H9 (cell line): ENCODE measurements around the gene MMAA. TPM values are rescaled to one million over a fixed set of nuclear protein-coding genes. Genes with fewer than 3 reads are reported as not detected.

Experiments
- DNase-seq: peaks from one replicate; pipeline ENCODE4 v3.0.0-alpha.2; 2017
- H2AFZ ChIP-seq: one replicate; pipeline ENCODE4 v1.6.1; 2013; ENCODE audit warnings: mild to moderate bottlenecking, low read length, control low read depth, moderate library complexity
- H2AK5ac ChIP-seq: 2 replicates; pipeline ENCODE4 v1.6.1; 2013; ENCODE audit warnings: low read length, control low read depth, mixed read lengths; ENCODE audit not compliant: insufficient read length
- H2BK120ac ChIP-seq: one replicate; pipeline ENCODE4 v1.6.1; 2013; ENCODE audit warnings: low read depth, mild to moderate bottlenecking, low read length, control low read depth, inconsistent platforms; ENCODE audit not compliant: poor library complexity, severe bottlenecking
- H2BK12ac ChIP-seq: 2 replicates; pipeline ENCODE4 v1.6.1; 2013; ENCODE audit warnings: low read length, control low read depth, mixed read lengths, low read depth; ENCODE audit not compliant: insufficient read length
- H2BK15ac ChIP-seq: 2 replicates; pipeline ENCODE4 v1.6.1; 2013; ENCODE audit warnings: low read depth, low read length, control low read depth
- H2BK20ac ChIP-seq: one replicate; pipeline ENCODE4 v1.6.1; 2013; ENCODE audit warnings: low read depth, mild to moderate bottlenecking, low read length, control low read depth, inconsistent platforms; ENCODE audit not compliant: poor library complexity, severe bottlenecking
- H2BK5ac ChIP-seq: 2 replicates; pipeline ENCODE4 v1.6.1; 2013; ENCODE audit warnings: low read length, control low read depth, mixed read lengths; ENCODE audit not compliant: insufficient read length
- H3K14ac ChIP-seq: 2 replicates; pipeline ENCODE4 v1.6.1; 2013; ENCODE audit warnings: low read length, control low read depth; ENCODE audit not compliant: insufficient read depth
- H3K18ac ChIP-seq: 2 replicates; pipeline ENCODE4 v1.6.1; 2013; ENCODE audit warnings: low read depth, mild to moderate bottlenecking, mixed read lengths, low read length, control low read depth; ENCODE audit not compliant: insufficient read length
- H3K23ac ChIP-seq: 2 replicates; pipeline ENCODE4 v1.6.1; 2013; ENCODE audit warnings: low read length, control low read depth, mixed read lengths, low read depth; ENCODE audit not compliant: insufficient read length
- H3K23me2 ChIP-seq: 2 replicates; pipeline ENCODE4 v1.6.1; 2013; ENCODE audit warnings: low read depth, mild to moderate bottlenecking, mixed read lengths, low read length, control low read depth; ENCODE audit not compliant: insufficient read length, poor library complexity, severe bottlenecking
- H3K27ac ChIP-seq: 2 replicates; pipeline ENCODE4 v1.5.1; 2013; ENCODE audit warnings: low read length, control low read depth, mixed read lengths, low read depth; ENCODE audit not compliant: insufficient read length
- H3K27me3 ChIP-seq: 2 replicates; pipeline ENCODE4 v1.6.1; 2013; ENCODE audit warnings: low read length, control low read depth, inconsistent platforms; ENCODE audit not compliant: insufficient read depth
- H3K4ac ChIP-seq: 2 replicates; pipeline ENCODE4 v1.6.1; 2013; ENCODE audit warnings: low read depth, mild to moderate bottlenecking, control low read depth, inconsistent platforms, low read length, moderate library complexity
- H3K4me1 ChIP-seq: 2 replicates; pipeline ENCODE4 v1.6.1; 2013; ENCODE audit warnings: low read length, control low read depth, inconsistent platforms; ENCODE audit not compliant: insufficient read depth
- H3K4me2 ChIP-seq: 2 replicates; pipeline ENCODE4 v1.6.1; 2013; ENCODE audit warnings: low read length, control low read depth, mixed read lengths; ENCODE audit not compliant: insufficient read length, insufficient read depth
- H3K56ac ChIP-seq: 2 replicates; pipeline ENCODE4 v1.6.1; 2013; ENCODE audit warnings: low read depth, mild to moderate bottlenecking, mixed read lengths, low read length, control low read depth; ENCODE audit not compliant: insufficient read length
- H3K79me1 ChIP-seq: 2 replicates; pipeline ENCODE4 v1.6.1; 2013; ENCODE audit warnings: low read depth, mild to moderate bottlenecking, moderate library complexity, low read length, control low read depth, inconsistent platforms; ENCODE audit not compliant: insufficient read depth, poor library complexity, severe bottlenecking
- H3K79me2 ChIP-seq: 2 replicates; pipeline ENCODE4 v1.6.1; 2013; ENCODE audit warnings: low read length, control low read depth, inconsistent platforms; ENCODE audit not compliant: insufficient read depth
- H3K9ac ChIP-seq: 2 replicates; pipeline ENCODE4 v1.6.1; 2013; ENCODE audit warnings: low read length, control low read depth, mixed read lengths; ENCODE audit not compliant: insufficient read length; ENCODE audit errors: extremely low read depth
- H3K9me3 ChIP-seq: one replicate; pipeline ENCODE4 v1.6.1; 2013; ENCODE audit warnings: low read depth, low read length, inconsistent platforms; ENCODE audit not compliant: control insufficient read depth
- H3T11ph ChIP-seq: one replicate; pipeline ENCODE4 v1.6.1; 2013; ENCODE audit warnings: mild to moderate bottlenecking, low read length, control low read depth, inconsistent platforms
- H4K20me1 ChIP-seq: one replicate; pipeline ENCODE4 v1.6.1; 2013; ENCODE audit not compliant: control insufficient read depth, insufficient read length, insufficient read depth
- H4K5ac ChIP-seq: 2 replicates; pipeline ENCODE4 v1.6.1; 2013; ENCODE audit warnings: low read depth, mild to moderate bottlenecking, mixed read lengths, low read length, control low read depth; ENCODE audit not compliant: insufficient read length
- H4K8ac ChIP-seq: replicated peaks from 2 replicates; pipeline ENCODE4 v1.6.1; 2013; ENCODE audit warnings: low read length, control low read depth, mixed read lengths, low read depth; ENCODE audit not compliant: insufficient read length
- H4K91ac ChIP-seq: 2 replicates; pipeline ENCODE4 v1.6.1; 2013; ENCODE audit warnings: low read depth, mild to moderate bottlenecking, moderate library complexity, mixed read lengths, low read length, control low read depth; ENCODE audit not compliant: insufficient read length
- H3K27ac Mint-ChIP-seq, 3 experiments: 2 replicates in 2 of 3; 3 replicates in 1 of 3; pipeline ENCODE4 v1.8.0; 2020 to 2021; ENCODE audit warnings: mixed read lengths in 3 of 3, mild to moderate bottlenecking in 1 of 3, moderate library complexity in 1 of 3
- H3K27me3 Mint-ChIP-seq: 2 replicates; pipeline ENCODE4 v1.8.0; 2021; ENCODE audit warnings: low read depth, mild to moderate bottlenecking, moderate library complexity, mixed read lengths
- H3K36me3 Mint-ChIP-seq, 3 experiments: 2 replicates in 2 of 3; 3 replicates in 1 of 3; pipeline ENCODE4 v1.8.0; 2020 to 2021; ENCODE audit warnings: low read depth in 3 of 3, mixed read lengths in 3 of 3; ENCODE audit not compliant: insufficient read depth in 1 of 3
- H3K4me1 Mint-ChIP-seq, 2 experiments: 2 replicates each; pipeline ENCODE4 v1.8.0; 2020; ENCODE audit warnings: mixed read lengths in 2 of 2
- H3K4me3 Mint-ChIP-seq, 2 experiments: 2 replicates in 1 of 2; 3 replicates in 1 of 2; pipeline ENCODE4 v1.8.0; 2020 to 2021; ENCODE audit warnings: mild to moderate bottlenecking in 2 of 2, mixed read lengths in 2 of 2, moderate library complexity in 1 of 2
- H3K9me3 Mint-ChIP-seq, 2 experiments: 2 replicates in 1 of 2; 3 replicates in 1 of 2; pipeline ENCODE4 v1.8.0; 2020; ENCODE audit warnings: mild to moderate bottlenecking in 2 of 2, mixed read lengths in 2 of 2, moderate library complexity in 1 of 2
- WGBS: extraction: QIAGEN DNeasy Blood & Tissue Kit; methylation state at CpG from one replicate; pipeline ENCODE4 v1.1.7; 2013; ENCODE audit warnings: missing lambda C conversion rate, low lambda C conversion rate, mixed read lengths; ENCODE audit not compliant: insufficient read length; ENCODE audit errors: extremely low coverage; 5-methylcytosine and 5-hydroxymethylcytosine counted together
- total RNA-seq: library from RNA; stranded (reverse); gene quantifications from 2 replicates; pipeline ENCODE4 v1.2.1, GENCODE V29; 2021
- TF ChIP-seq, protein P1 (sequence below): fragments of 200-600 bp; sonication (generic); conservative IDR thresholded peaks from 3 replicates; pipeline ENCODE4 v1.8.0; 2021; ENCODE audit warnings: antibody characterized with exemption, mild to moderate bottlenecking

Gene MMAA
- total RNA-seq, 1 experiment from 2014 or later: 3.0 TPM

DNA sequence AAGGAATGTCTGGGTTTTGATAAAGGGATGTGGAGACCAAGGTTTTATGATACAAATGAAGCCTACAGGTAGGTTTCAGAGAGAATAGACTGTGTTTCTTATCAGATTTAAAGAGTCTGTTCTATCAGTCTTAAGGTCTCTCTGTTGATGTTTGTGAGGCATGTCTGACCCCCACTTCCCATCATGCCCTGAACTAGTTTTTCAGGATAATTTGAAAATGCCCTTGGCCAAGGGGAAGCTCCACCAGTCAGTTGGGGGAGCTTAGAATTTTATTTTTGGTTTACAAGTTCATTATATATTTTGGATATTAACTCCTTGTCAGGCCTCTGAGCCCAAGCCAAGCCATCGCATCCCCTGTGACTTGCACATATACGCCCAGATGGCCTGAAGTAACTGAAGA, 79.3 kb downstream of the MMAA start:
- no peak overlapping the region for H3K4me2 ChIP-seq
- no peak overlapping the region for H2BK15ac ChIP-seq
- H3K27me3 Mint-ChIP-seq: no peaks in the 10 kb centered on the region
- WGBS: no CpG with 5 or more reads among the region's 2 CpGs
- no peak overlapping the region for H4K91ac ChIP-seq
- H3K4ac ChIP-seq: no peak overlapping the region
- H2BK5ac ChIP-seq: no peak overlapping the region
- no peak overlapping the region for H4K8ac ChIP-seq
- no peak overlapping the region for H3T11ph ChIP-seq
- H4K20me1 ChIP-seq: no peaks in the 10 kb centered on the region
- H3K4me1 Mint-ChIP-seq: peaks cover 23 to 45% of the 10 kb centered on the region in 2 experiments
- no peak overlapping the region for H3K56ac ChIP-seq
- no peaks in the 10 kb centered on the region; the same call in 1 of the 2 replicates for H3K4me1 ChIP-seq
- no peak overlapping the region for H2BK12ac ChIP-seq
- peak overlapping the region; percentile 36 for H2BK120ac ChIP-seq
- H3K36me3 Mint-ChIP-seq: peaks cover 15 to 30% (median 29%) of the 10 kb centered on the region in 3 experiments
- TF ChIP-seq, protein P1, sequence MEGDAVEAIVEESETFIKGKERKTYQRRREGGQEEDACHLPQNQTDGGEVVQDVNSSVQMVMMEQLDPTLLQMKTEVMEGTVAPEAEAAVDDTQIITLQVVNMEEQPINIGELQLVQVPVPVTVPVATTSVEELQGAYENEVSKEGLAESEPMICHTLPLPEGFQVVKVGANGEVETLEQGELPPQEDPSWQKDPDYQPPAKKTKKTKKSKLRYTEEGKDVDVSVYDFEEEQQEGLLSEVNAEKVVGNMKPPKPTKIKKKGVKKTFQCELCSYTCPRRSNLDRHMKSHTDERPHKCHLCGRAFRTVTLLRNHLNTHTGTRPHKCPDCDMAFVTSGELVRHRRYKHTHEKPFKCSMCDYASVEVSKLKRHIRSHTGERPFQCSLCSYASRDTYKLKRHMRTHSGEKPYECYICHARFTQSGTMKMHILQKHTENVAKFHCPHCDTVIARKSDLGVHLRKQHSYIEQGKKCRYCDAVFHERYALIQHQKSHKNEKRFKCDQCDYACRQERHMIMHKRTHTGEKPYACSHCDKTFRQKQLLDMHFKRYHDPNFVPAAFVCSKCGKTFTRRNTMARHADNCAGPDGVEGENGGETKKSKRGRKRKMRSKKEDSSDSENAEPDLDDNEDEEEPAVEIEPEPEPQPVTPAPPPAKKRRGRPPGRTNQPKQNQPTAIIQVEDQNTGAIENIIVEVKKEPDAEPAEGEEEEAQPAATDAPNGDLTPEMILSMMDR: no peak
- no peak overlapping the region for H3K23ac ChIP-seq
- no peaks in the 10 kb centered on the region for H3K79me2 ChIP-seq
- no peaks in the 10 kb centered on the region for H3K27me3 ChIP-seq
- no peaks in the 10 kb centered on the region for H3K23me2 ChIP-seq
- H3K18ac ChIP-seq: no peak overlapping the region
- H3K4me3 Mint-ChIP-seq: peak overlapping the region in 1 of 2 experiments; percentile 70; a peak in 2 of 5 replicates
- H4K5ac ChIP-seq: no peak overlapping the region
- H3K27ac Mint-ChIP-seq: peak overlapping the region in 1 of 3 experiments; percentile 88; a peak in 2 of 7 replicates
- no peak for DNase-seq
- H2BK20ac ChIP-seq: no peak overlapping the region
- no peak overlapping the region for H3K9ac ChIP-seq
- no peak overlapping the region for H3K27ac ChIP-seq
- H3K9me3 Mint-ChIP-seq: peaks cover 23 to 36% of the 10 kb centered on the region in 2 experiments
- no peaks in the 10 kb centered on the region for H3K79me1 ChIP-seq
- H3K14ac ChIP-seq: no peak overlapping the region
- H3K9me3 ChIP-seq: no peaks in the 10 kb centered on the region
- no peak overlapping the region for H2AK5ac ChIP-seq
- no peak overlapping the region for H2AFZ ChIP-seq
